MM.1S (cell line): ENCODE measurements around the gene SERTM1.

Experiments
- EZH2 ChIP-seq: fragments of 300-600 bp; sonication (generic); optimal IDR thresholded peaks from 2 replicates; pipeline ENCODE3; 2017; ENCODE audit warnings: low read depth, mild to moderate bottlenecking, antibody characterized with exemption, low read length, mixed read lengths
- EZH2phosphoT487 ChIP-seq: fragments of 300-600 bp; sonication (generic); IDR thresholded peaks from 2 replicates; pipeline ENCODE4 v1.6.1; 2018; ENCODE audit warnings: antibody characterized with exemption, low read length
- TF ChIP-seq, protein P1 (sequence below): fragments of 300-600 bp; sonication (generic); IDR thresholded peaks from 2 replicates; pipeline ENCODE4 v1.5.1; 2016; ENCODE audit warnings: antibody characterized with exemption, low read length, mixed read lengths

DNA sequence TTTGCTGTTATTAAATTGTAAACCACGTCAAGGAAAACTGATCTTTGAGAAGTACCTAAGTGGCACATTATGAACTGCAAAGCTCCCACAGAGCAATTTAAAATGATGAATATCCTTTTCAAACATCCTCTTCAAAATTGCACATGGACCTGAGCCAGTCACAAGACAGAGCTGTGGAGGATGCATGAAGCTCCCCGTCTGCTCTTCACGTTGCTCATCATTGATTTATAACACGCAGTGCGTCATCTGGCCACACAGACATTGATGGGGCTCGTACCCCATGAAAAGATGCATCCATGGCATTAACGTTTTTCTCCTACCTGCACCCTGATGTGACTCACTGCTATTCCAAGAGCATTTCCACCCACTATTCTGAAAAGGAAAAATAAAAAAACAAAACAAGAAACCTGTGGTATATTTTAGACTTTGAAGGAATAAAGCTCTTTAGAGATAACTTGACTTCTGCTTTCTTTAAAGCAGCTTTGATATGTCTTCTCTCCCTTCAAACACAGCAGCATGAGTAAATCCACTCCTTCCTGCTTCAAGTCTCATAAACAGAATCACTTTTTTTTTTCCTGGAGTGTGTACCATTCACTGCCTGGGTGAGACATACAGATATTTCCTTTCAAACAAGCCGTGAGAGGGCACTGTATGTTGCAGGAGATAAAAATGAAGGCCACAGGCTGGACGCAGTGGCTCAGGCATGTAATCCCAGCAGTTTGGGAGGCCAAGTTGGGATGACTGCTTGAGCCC lies 7.2 kb upstream of the SERTM1 start:
- TF ChIP-seq, protein P1, sequence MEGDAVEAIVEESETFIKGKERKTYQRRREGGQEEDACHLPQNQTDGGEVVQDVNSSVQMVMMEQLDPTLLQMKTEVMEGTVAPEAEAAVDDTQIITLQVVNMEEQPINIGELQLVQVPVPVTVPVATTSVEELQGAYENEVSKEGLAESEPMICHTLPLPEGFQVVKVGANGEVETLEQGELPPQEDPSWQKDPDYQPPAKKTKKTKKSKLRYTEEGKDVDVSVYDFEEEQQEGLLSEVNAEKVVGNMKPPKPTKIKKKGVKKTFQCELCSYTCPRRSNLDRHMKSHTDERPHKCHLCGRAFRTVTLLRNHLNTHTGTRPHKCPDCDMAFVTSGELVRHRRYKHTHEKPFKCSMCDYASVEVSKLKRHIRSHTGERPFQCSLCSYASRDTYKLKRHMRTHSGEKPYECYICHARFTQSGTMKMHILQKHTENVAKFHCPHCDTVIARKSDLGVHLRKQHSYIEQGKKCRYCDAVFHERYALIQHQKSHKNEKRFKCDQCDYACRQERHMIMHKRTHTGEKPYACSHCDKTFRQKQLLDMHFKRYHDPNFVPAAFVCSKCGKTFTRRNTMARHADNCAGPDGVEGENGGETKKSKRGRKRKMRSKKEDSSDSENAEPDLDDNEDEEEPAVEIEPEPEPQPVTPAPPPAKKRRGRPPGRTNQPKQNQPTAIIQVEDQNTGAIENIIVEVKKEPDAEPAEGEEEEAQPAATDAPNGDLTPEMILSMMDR = no peak
- no peak for TF ChIP-seq EZH2
- TF ChIP-seq EZH2phosphoT487 = no peak
